ENCODE data around the gene CDC16.
A peak's percentile ranks its signal among the peaks of the same experiment; 100 is the strongest.

The CDC16 gene

GRCh38 chr13:114283576-114283975 is 48.9 kb downstream of the CDC16 start:
- TF ChIP-seq CTCF (IDR thresholded peaks at IDR 0.05; ENCODE audit: low read depth, low read length) = no peak
- in situ Hi-C loops (cut with HindIII; ENCODE audit: low sequenced_read_pairs) = no loop called here
- DNase-seq (ENCODE audit: low read depth, low spot score) = no peak
- no peak overlapping the region for H3K4me3 ChIP-seq (ENCODE audit: low read depth, low read length)

GRCh38 chr13:114284680-114285079 is 50.0 kb downstream of the CDC16 start:
- in situ Hi-C loops (cut with HindIII; ENCODE audit: low sequenced_read_pairs) = no loop called here
- no peak overlapping the region for H3K4me3 ChIP-seq (ENCODE audit: low read depth, low read length)
- no peak for TF ChIP-seq CTCF (IDR thresholded peaks at IDR 0.05; ENCODE audit: low read depth, low read length)
- no peak for DNase-seq (ENCODE audit: low read depth, low spot score)

GRCh38 chr13:114285166-114285808 is 50.6 kb downstream of the CDC16 start:
- TF ChIP-seq CTCF (IDR thresholded peaks at IDR 0.05; ENCODE audit: low read depth, low read length) = no peak
- peak; percentile 51 for DNase-seq (ENCODE audit: low read depth, low spot score)
- in situ Hi-C loops (cut with HindIII; ENCODE audit: low sequenced_read_pairs) = no loop called here
- H3K4me3 ChIP-seq (ENCODE audit: low read depth, low read length) = no peak overlapping the region

- H3K4me3 ChIP-seq (ENCODE audit: low read depth, low read length) = no peak overlapping the region
- DNase-seq (ENCODE audit: low read depth, low spot score) = peak; percentile 62
- in situ Hi-C loops (cut with HindIII; ENCODE audit: low sequenced_read_pairs) = no loop called here
- TF ChIP-seq CTCF (IDR thresholded peaks at IDR 0.05; ENCODE audit: low read depth, low read length) = no peak
Observed at GRCh38 chr13:114286808-114287207, 52.1 kb downstream of the CDC16 start.

- DNase-seq (ENCODE audit: low read depth, low spot score) = no peak
- TF ChIP-seq CTCF (IDR thresholded peaks at IDR 0.05; ENCODE audit: low read depth, low read length) = no peak
- H3K4me3 ChIP-seq (ENCODE audit: low read depth, low read length) = no peak overlapping the region
- in situ Hi-C loops (cut with HindIII; ENCODE audit: low sequenced_read_pairs) = no loop called here
Observed at GRCh38 chr13:114288157-114288591, 53.5 kb downstream of the CDC16 start.

GRCh38 chr13:114296448-114296847 is 61.8 kb downstream of the CDC16 start:
- H3K4me3 ChIP-seq (ENCODE audit: low read depth, low read length) = no peak overlapping the region
- in situ Hi-C loops (cut with HindIII; ENCODE audit: low sequenced_read_pairs) = no loop called here
- DNase-seq (ENCODE audit: low read depth, low spot score) = no peak
- no peak for TF ChIP-seq CTCF (IDR thresholded peaks at IDR 0.05; ENCODE audit: low read depth, low read length)

Measured in astrocyte of the spinal cord (primary cell).